ENCODE measurements around the gene PRICKLE1.

PRICKLE1 gene

DNA sequence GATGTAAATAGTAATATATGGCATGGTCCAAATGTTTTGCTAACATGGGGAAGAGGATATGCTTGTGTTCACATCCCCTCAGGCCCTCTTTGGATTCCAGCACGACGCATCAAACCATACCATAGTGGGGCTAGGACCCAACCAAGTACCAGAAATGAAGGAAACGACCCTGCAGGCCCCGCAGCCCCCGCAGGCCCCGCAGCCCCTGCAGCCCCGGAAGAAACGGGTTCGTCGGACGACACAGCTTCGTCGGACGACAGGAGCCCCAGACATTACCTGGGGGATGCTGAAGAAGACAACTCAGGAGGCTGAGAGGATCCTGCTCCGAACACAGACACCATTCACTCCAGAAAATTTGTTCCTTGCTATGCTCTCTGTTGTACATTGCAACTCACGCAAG lies 143.7 kb downstream of the PRICKLE1 start:
- DNase-seq = no peak

DNA sequence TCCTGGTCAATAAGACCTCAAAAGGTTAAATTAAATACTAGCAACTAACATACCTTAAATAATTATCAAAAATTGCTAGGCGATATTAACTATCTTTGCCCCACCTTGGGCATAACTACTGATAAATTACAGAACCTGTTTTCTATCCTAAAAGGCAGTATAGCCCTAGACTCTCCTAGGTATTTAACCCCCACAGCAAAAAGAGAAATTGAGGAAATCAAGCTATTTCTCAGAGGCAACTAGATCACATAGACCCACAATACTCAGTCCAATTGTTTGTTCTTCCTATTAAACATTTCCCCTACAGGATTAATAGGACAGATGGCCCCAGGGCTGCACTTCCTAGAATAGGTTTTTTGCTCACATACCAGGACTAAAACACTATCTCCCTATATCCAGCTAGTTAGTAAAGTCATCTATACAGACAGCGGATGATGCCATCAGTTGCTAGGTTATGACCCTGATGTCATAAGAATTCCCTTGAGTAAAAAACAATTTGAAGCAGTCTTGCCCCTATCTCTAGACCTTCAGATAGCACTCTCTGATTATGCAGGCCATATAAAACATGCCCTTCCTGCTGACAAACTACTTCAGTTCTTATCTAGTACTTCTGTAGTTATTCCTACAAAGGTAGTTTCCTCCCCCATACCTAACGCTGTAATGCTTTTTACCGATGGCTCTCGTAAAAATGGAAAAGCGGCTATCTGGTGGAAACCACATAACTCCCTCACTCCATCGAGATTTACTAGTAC lies 145.2 kb downstream of the PRICKLE1 start:
- DNase-seq = no peak

DNA sequence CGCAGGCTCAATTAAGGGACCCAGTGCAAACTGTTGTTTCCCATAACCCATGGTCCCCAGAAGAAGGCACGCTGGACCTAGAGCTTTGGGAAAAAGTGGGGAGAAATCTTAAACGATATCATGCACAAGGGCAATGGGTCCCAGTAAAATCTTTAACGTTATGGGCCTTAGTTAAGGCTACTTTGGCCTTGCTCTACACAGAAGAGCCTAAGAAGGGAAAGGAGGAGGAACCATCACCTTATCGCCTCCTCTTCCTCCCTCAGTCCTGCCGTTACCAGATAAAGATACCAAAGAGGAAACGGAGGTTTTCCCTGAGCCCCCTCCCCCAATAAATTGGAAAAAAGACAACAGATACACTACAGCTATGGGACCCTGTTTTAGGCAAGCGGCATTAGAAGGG lies 146.7 kb downstream of the PRICKLE1 start:
- no peak for DNase-seq

DNA sequence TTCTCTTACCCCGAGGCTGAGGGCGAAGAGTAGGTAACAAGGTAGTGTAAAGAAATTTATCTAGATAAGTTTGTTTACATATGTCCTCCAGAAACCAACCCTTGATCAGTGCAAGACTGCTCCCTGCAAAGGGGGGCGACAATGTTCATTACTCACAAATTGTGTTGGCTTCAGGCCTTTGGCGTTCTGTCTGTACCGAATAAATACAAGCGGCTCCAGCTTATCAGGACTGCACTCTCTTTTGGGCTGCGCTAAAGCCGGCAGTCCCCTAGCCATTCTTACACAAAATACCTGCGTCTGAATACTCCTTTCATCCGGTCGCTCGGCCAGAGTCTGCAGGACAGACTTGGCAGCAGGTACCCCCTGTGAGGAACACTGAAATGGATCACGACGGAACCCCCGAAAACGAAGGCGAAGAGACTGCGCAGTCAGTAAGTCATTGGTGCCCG lies 147.2 kb downstream of the PRICKLE1 start:
- no peak for DNase-seq

DNA sequence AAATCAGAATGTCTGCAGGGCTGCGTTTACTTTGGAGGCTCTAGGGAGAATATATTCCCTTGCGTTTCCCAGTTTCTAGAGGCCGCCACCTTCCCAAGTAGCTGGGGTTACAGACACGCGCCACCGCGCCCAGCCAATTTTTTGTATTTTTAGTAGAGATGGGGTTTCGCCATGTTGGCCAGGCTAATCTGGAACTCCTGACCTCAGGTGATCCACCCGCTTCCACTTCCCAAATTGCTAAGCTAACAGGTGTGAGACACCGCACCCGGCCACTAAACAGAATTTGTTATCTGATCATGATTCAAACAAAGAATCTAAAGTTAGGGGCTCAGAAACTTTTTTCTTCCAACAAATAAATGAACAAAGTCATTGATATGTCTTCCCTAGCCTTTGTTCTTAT lies 148.9 kb downstream of the PRICKLE1 start:
- no peak for DNase-seq

DNA sequence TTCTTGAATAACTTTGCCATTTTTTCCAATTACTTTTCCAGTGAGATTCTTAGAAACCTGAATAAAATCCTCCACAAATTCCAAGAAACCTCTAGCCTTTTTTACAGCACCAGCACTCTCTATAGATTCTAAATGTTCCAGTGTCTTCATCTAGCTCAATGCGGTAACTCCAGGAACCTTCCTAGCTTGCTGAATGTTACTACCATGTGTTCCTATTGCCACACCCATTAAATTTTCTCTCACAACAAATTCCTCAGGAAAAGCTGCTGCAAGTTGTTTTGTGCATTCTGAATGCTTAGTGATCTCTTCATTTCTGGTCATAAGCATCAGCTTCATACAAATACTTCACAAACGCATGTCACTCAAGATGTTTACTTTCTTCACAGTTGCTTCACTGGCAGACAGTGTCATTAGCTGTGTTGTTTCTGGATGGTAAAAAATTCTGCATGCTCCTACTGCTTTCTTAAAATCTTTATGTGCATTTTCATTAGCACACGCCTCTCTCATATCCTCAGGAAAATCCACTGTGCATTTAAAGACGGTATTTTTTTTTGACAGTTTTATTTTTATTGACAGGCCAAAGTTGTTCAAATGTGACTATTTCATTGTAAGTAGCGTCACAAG lies 156.9 kb downstream of the PRICKLE1 start:
- DNase-seq = no peak

DNA sequence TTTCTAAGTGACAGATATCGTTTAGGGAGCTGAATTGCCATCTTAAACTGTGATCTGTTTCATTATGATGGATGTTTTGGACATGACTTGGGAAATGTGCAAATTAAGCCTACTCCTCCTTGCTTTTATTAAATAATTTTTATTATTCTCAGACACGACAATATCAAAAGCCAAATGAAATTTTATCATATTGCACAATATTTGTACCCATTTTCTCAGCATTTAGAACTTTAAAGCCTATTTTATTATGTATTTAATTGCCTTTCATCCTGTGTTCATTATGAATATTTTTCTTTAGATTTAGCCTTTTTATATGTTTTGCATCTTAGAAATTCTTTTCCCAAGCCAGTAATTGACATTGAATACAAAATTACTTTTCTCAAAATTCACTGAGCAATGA lies 160.7 kb downstream of the PRICKLE1 start:
- no peak for DNase-seq

DNA sequence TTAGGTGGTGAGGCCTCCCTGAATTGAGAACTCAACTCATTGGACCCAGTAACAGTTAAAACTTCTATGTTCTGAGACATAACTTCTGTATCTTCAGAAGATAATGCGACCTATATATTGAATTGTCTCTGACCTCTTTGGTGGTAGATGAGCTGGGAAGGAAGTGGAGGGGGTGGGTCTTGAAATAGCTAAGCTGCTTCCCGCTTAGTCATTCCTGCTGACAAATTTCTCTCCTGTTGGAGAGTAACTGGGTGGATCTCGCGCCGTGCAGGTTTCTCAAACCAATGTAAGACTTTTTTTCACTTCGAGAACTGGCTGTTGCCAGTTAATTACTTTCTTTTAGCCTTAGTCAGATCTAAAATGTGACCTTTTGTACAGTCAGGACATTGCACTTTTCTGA lies 162.8 kb downstream of the PRICKLE1 start:
- no peak for DNase-seq

DNA sequence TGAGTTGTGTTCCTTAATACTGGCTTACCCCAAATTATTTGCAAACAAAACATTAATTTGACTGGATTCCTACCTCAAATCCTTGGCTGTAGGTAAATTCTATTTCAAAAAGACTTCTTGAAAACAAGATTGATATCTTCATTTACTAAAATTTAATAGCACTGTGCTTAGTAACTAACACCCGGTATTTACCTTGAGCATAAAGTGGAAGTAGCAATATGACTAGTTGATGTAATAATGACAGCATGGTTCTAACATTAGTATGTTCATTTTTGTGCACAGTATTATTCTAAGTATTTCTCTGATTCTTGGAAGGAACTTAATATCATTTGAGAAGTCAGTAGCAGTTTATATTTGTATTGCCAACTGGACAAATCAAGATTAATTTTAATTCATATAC lies 166.8 kb downstream of the PRICKLE1 start:
- no peak for DNase-seq

DNA sequence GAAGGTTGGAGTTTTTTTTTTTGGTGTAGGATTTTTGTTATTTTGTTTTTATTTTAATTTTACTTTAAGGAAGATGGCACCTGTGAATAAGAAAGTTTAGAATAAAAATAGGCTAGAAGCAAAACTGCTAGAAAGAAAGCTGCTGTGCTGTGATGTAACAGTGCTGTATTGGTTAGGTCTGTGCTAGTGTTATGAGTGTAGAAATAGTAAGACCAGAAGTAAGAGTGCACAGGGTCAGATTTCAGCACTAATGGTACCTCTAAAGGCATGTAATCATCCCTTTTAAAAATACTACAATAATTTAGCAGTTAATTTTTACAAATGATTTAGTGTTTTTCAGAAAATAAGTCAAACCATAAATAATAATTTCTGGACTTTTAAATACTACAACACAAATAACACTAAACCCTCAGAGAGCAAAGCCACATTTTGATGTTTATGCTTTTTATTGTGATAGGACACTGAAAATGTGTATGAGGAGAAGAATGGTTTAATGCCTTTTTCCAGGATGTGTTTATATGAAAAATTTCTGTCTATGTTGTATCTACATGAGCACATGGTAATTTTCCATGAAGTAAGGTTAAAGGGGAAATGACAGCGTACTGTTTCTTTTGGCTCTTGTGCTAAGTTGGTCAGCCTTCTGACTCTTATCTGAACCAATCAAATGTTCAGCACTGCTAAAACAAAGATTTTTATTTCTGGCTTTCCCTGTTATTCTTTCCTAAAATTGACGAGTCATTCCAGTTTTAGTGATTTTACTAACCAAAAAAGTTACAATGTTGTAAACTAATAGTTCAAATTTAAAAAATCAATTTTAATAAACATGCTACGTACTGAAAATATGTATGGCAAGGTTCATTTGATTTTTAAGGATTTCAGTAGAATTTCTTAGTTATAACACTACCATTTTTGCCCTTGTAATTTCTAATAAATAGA lies 167.4 kb downstream of the PRICKLE1 start:
- no peak for DNase-seq

DNA sequence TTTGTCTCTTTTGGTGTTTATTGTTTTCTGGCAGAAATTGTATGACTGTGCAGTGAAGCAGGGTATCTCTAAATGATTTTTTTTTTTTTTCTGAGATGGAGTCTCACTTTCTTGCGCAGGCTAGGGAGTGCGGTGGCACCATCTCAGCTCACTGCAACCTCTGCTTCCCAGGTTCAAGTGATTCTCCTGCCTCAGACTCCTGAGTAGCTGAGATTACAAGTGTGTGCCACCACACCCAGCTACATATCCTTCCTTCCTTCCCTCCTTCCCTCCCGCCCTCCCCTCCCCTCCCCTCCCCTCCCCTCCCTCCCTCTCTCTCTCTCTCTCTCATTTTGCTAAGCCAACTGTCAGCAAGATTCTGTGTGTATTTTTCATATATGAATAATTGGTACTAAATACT lies 169.2 kb downstream of the PRICKLE1 start:
- no peak for DNase-seq

DNA sequence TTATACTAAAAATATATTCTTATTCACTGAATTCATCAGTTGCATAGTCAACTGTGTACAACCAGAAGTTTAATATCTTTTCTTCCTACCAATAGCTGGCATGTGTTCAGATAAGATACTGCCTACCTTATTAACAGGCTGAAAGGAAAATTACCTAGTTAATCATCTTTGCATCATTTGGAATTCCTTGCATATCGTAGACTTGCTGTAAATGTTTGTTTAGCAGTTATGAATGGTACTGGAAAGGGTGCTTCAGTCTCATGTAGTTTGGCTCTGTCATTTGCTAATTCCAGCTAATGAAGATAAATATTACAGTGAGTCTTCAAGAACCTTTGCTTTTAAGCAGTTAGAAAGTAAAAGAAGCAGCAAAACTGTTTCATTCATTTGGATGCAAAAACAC lies 179.2 kb downstream of the PRICKLE1 start:
- no peak for DNase-seq

DNA sequence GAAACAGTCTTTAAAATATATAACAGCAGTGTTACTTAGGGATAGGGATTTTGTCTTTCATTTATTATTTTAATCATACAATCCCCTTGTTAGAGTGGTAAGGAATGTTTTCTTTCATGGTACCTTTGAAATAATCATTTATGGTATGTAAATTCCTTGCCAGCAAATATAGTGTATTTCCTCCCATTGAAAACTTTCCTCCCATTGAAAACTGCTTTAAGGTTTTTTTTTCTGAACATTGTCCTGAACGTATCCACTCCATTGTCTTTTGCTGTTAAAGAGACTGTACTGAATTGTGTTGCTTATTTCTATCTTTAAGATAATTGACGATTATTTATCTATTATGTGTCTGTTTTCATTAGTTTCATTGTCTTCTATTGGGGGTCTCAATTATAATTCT lies 180.1 kb downstream of the PRICKLE1 start:
- DNase-seq = no peak

DNA sequence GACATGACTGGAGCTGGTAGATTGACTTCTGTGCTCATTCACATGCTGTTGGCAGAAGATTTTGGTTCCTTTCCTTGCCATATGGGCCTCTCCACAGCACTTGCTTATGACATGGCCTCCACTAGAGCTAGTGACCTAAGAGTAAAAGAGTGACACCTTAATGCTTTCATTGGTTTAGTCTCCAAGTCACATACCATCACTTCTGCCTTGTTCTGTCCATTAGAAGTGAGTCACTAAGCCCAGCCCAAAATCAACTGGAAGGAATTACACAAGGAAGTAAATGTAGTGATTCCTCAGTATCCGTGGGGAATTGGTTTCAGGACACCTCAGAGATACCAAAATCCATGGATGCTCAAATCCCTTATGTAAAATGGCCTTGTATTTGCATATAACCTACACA lies 182.2 kb downstream of the PRICKLE1 start:
- no peak for DNase-seq
